Lower leg skin (tissue), 4 donors: ENCODE data around the gene GJB2. TPM values are rescaled to one million over a fixed set of nuclear protein-coding genes. Genes with fewer than 3 reads are reported as not detected.
A peak's percentile ranks its signal among the peaks of the same experiment; 100 is the strongest.

Experiments
- DNase-seq, 2 donors: peaks; one replicate each; pipeline ENCODE4 v3.0.0-alpha.2; 2019; ENCODE audit warnings: low spot score in 2 of 2
- H3K4me3 ChIP-seq: fragments of 200-600 bp; sonication (generic); 2 replicates; pipeline ENCODE4 v1.5.1; 2017; ENCODE audit warnings: mild to moderate bottlenecking, low read depth; ENCODE audit not compliant: poor library complexity, severe bottlenecking
- POLR2A ChIP-seq, 2 donors: fragments of 450-650 bp; IDR thresholded peaks; one replicate each; pipeline ENCODE4 v1.6.1; 2016 to 2017; ENCODE audit warnings: antibody characterized with exemption in 2 of 2, mild to moderate bottlenecking in 1 of 2, moderate library complexity in 1 of 2
- WGBS, 2 donors: methylation state at CpG; one replicate each; pipeline ENCODE4 v1.1.5; 2018; 5-methylcytosine and 5-hydroxymethylcytosine counted together
- intact Hi-C: fragments of 100-400 bp; cut with DNase I; formaldehyde crosslinking; loops from one replicate; pipeline ENCODE4 v1.15.0; 2023; ENCODE audit warnings: low total_unique reads
- total RNA-seq, 4 donors: library from RNA; depleted of rRNA; stranded (reverse); fragments of >200 nt; gene quantifications; one replicate each; pipeline ENCODE4 v1.1.0, GENCODE V29; 2016
- TF ChIP-seq, protein P1 (sequence below), 3 donors: fragments of 450-650 bp; IDR thresholded peaks; one replicate each; pipeline ENCODE4 v1.5.1; 2016; ENCODE audit warnings: antibody characterized with exemption in 3 of 3, mild to moderate bottlenecking in 3 of 3, moderate library complexity in 2 of 3

Gene GJB2
- total RNA-seq, 4 donors from 2014 or later: 46.7 to 160 (median 63.0) TPM

- intact Hi-C loops: loop anchor here (5.0 kb wide), 1 partner anchor 301 kb away; no protein-coding TSS in a partner anchor
- 37 to 49% methylated on average over 24 of the region's 24 CpGs for WGBS, 2 donors
- no peak for TF ChIP-seq POLR2A (IDR thresholded peaks at IDR 0.05)
- TF ChIP-seq, protein P1, sequence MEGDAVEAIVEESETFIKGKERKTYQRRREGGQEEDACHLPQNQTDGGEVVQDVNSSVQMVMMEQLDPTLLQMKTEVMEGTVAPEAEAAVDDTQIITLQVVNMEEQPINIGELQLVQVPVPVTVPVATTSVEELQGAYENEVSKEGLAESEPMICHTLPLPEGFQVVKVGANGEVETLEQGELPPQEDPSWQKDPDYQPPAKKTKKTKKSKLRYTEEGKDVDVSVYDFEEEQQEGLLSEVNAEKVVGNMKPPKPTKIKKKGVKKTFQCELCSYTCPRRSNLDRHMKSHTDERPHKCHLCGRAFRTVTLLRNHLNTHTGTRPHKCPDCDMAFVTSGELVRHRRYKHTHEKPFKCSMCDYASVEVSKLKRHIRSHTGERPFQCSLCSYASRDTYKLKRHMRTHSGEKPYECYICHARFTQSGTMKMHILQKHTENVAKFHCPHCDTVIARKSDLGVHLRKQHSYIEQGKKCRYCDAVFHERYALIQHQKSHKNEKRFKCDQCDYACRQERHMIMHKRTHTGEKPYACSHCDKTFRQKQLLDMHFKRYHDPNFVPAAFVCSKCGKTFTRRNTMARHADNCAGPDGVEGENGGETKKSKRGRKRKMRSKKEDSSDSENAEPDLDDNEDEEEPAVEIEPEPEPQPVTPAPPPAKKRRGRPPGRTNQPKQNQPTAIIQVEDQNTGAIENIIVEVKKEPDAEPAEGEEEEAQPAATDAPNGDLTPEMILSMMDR (IDR thresholded peaks at IDR 0.05): no peak
- peak in 1 of 2 donors; percentile 83 for DNase-seq
- peak overlapping the region; percentile 40 for H3K4me3 ChIP-seq
Observed at GRCh38 chr13:20191311-20192157, 1.2 kb downstream of the GJB2 start.

GRCh38 chr13:20190481-20191310 lies 2.0 kb downstream of the GJB2 start:
- DNase-seq: no peak
- WGBS, 2 donors: 77 to 87% methylated on average over 16 of the region's 16 CpGs
- intact Hi-C loops: loop anchor here (5.0 kb wide), 1 partner anchor 302 kb away; no protein-coding TSS in a partner anchor
- H3K4me3 ChIP-seq: no peak overlapping the region
- TF ChIP-seq POLR2A (IDR thresholded peaks at IDR 0.05): no peak
- TF ChIP-seq, protein P1 (IDR thresholded peaks at IDR 0.05): no peak

DNA sequence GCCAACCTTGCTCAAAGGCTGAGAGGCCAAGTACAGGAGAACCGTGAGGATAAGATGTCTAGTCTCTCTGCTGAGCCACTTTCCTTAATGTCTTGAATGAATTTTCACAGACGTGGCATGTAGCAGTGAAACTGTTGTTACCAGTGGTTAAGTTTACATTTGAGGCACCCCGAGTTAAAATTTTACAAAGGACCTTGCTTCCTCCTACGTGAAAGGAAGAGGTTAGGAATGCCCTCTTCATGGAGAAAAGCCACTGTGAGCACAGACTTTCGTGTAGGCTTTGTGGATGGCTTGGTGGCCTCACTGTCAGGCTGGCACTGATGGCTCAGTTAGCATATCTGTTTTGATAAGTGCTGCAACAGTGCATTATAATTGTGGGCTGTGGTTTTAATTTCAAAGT lies 2.7 kb downstream of the GJB2 start:
- intact Hi-C loops: loop anchor here (5.0 kb wide), 1 partner anchor 302 kb away; no protein-coding TSS in a partner anchor
- DNase-seq: no peak
- TF ChIP-seq, protein P1 (IDR thresholded peaks at IDR 0.05): no peak
- no peak for TF ChIP-seq POLR2A (IDR thresholded peaks at IDR 0.05)
- WGBS, 2 donors: 78 to 84% methylated on average over 5 of the region's 5 CpGs
- no peak overlapping the region for H3K4me3 ChIP-seq

GRCh38 chr13:20188667-20189553 lies 3.8 kb downstream of the GJB2 start:
- DNase-seq: no peak
- TF ChIP-seq, protein P1 (IDR thresholded peaks at IDR 0.05): no peak
- TF ChIP-seq POLR2A (IDR thresholded peaks at IDR 0.05): no peak
- intact Hi-C loops: no loop called here
- no peak overlapping the region for H3K4me3 ChIP-seq
- 85 to 92% methylated on average over 28 of the region's 28 CpGs for WGBS, 2 donors

- no peak overlapping the region for H3K4me3 ChIP-seq
- intact Hi-C loops: no loop called here
- TF ChIP-seq, protein P1 (IDR thresholded peaks at IDR 0.05): no peak
- no peak for TF ChIP-seq POLR2A (IDR thresholded peaks at IDR 0.05)
- DNase-seq: no peak
- 67 to 76% methylated on average over 6 of the region's 6 CpGs for WGBS, 2 donors
Observed at GRCh38 chr13:20186771-20187170, 6.0 kb downstream of the GJB2 start.
